GM23338 (cell line): ENCODE data around the gene LSM2. TPM values are rescaled to one million over a fixed set of nuclear protein-coding genes. Genes with fewer than 3 reads are reported as not detected.

Experiments
- ATAC-seq: fragments of 200-7000 bp; cut with Tn5 transposase; 3 replicates; pipeline ENCODE4 v1.9.1; 2020
- DNase-seq: peaks from one replicate; pipeline ENCODE4 v3.0.0-alpha.2; 2015; ENCODE audit warnings: low spot score
- H2AFZ ChIP-seq: fragments of 200-600 bp; sonication (generic); 2 replicates; pipeline ENCODE4 v1.8.0; 2016; ENCODE audit warnings: antibody characterized with exemption, mild to moderate bottlenecking, moderate library complexity
- H3F3A ChIP-seq: fragments of 200-600 bp; sonication (generic); replicated peaks from 2 replicates; pipeline ENCODE4 v1.8.0; 2017; ENCODE audit warnings: antibody characterized with exemption, mixed run types, low read depth
- H3K27ac ChIP-seq: fragments of 200-600 bp; sonication (generic); 2 replicates; pipeline ENCODE4 v1.6.1; 2016; ENCODE audit warnings: low read depth
- H3K27me3 ChIP-seq: fragments of 200-600 bp; sonication (generic); 2 replicates; pipeline ENCODE4 v1.8.0; 2016; ENCODE audit warnings: mild to moderate bottlenecking, mixed run types, moderate library complexity; ENCODE audit not compliant: insufficient read depth
- H3K36me3 ChIP-seq: fragments of 200-600 bp; sonication (generic); 2 replicates; pipeline ENCODE4 v1.8.0; 2016; ENCODE audit warnings: mild to moderate bottlenecking; ENCODE audit not compliant: insufficient read depth
- H3K4me1 ChIP-seq: fragments of 200-600 bp; sonication (generic); 2 replicates; pipeline ENCODE4 v1.8.0; 2016; ENCODE audit warnings: mild to moderate bottlenecking, moderate library complexity; ENCODE audit not compliant: insufficient read depth
- H3K4me2 ChIP-seq: fragments of 200-600 bp; sonication (generic); 2 replicates; pipeline ENCODE4 v1.7.1; 2017; ENCODE audit warnings: mixed run types
- H3K4me3 ChIP-seq: fragments of 200-600 bp; sonication (generic); 2 replicates; pipeline ENCODE4 v1.6.1; 2016; ENCODE audit warnings: mixed run types
- H3K79me2 ChIP-seq: fragments of 200-600 bp; sonication (generic); replicated peaks from 2 replicates; pipeline ENCODE4 v1.8.0; 2017; ENCODE audit warnings: mild to moderate bottlenecking; ENCODE audit not compliant: insufficient read depth
- H3K9me2 ChIP-seq: fragments of 200-600 bp; sonication (generic); 2 replicates; pipeline ENCODE4 v1.8.0; 2017; ENCODE audit not compliant: insufficient read depth
- H4K20me1 ChIP-seq: fragments of 200-600 bp; sonication (generic); replicated peaks from 2 replicates; pipeline ENCODE4 v1.8.0; 2017; ENCODE audit warnings: mild to moderate bottlenecking; ENCODE audit not compliant: insufficient read depth
- H3K27ac Mint-ChIP-seq: 2 replicates; pipeline ENCODE4 v1.8.0; 2020; ENCODE audit warnings: inconsistent platforms, mild to moderate bottlenecking, moderate library complexity, mixed read lengths
- H3K27me3 Mint-ChIP-seq: 3 replicates; pipeline ENCODE4 v1.8.0; 2022; ENCODE audit warnings: low read depth, mild to moderate bottlenecking, moderate library complexity, mixed read lengths, inconsistent platforms; ENCODE audit not compliant: insufficient read depth, poor library complexity
- H3K36me3 Mint-ChIP-seq: 3 replicates; pipeline ENCODE4 v1.8.0; 2021; ENCODE audit warnings: low read depth, mild to moderate bottlenecking, inconsistent platforms, moderate library complexity, mixed read lengths
- H3K4me1 Mint-ChIP-seq: 3 replicates; pipeline ENCODE4 v1.8.0; 2020; ENCODE audit warnings: mild to moderate bottlenecking, inconsistent platforms, mixed read lengths
- H3K4me3 Mint-ChIP-seq: 3 replicates; pipeline ENCODE4 v1.8.0; 2021; ENCODE audit warnings: moderate library complexity, mild to moderate bottlenecking, inconsistent platforms, mixed read lengths
- H3K9me3 Mint-ChIP-seq: 3 replicates; pipeline ENCODE4 v1.8.0; 2020; ENCODE audit warnings: moderate library complexity, mild to moderate bottlenecking, inconsistent platforms, mixed read lengths
- CREB1 ChIP-seq: fragments of 250-450 bp; sonication (Bioruptor Pico); IDR thresholded peaks from 2 replicates; pipeline ENCODE4 v1.5.0; 2020; ENCODE audit warnings: low read depth, mild to moderate bottlenecking, moderate library complexity
- EZH2 ChIP-seq: fragments of 200-600 bp; sonication (generic); IDR thresholded peaks from one replicate; pipeline ENCODE4 v1.8.0; 2017; ENCODE audit warnings: antibody characterized with exemption, mild to moderate bottlenecking, low read depth; ENCODE audit not compliant: unreplicated experiment
- EZH2phosphoT487 ChIP-seq: fragments of 200-600 bp; sonication (generic); IDR thresholded peaks from one replicate; pipeline ENCODE4 v1.8.1; 2018; ENCODE audit warnings: antibody characterized with exemption; ENCODE audit not compliant: unreplicated experiment
- JUNB ChIP-seq: IDR thresholded peaks from one replicate; pipeline ENCODE4 v1.6.1; 2016; ENCODE audit warnings: antibody characterized with exemption; ENCODE audit not compliant: unreplicated experiment
- POLR2AphosphoS5 ChIP-seq: IDR thresholded peaks from 2 replicates; pipeline ENCODE4 v1.6.1; 2016; ENCODE audit warnings: antibody characterized with exemption, low read depth
- STAT1 ChIP-seq: IDR thresholded peaks from one replicate; pipeline ENCODE4 v1.6.1; 2016; ENCODE audit warnings: antibody characterized with exemption; ENCODE audit not compliant: unreplicated experiment
- polyA plus RNA-seq: library from polyadenylated mRNA; unstranded; fragments of >200 nt; fragmentation: Nextera tagmentation; extraction: Ambion mirVana; gene quantifications from 2 replicates; pipeline ENCODE4 v1.2.1, GENCODE V29; 2016
- total RNA-seq: library from RNA; depleted of rRNA; stranded (reverse); fragments of >200 nt; shearing (Covaris generic); gene quantifications from 2 replicates; pipeline ENCODE4 v1.2.3, GENCODE V29; 2014
- TF ChIP-seq, protein P1 (sequence below): IDR thresholded peaks from one replicate; pipeline ENCODE4 v1.6.1; 2018; ENCODE audit warnings: antibody characterized with exemption; ENCODE audit not compliant: unreplicated experiment
- TF ChIP-seq, protein P2 (sequence below), 2 experiments: fragments of 200-600 bp in 1 of 2; sonication (generic) in 1 of 2; conservative IDR thresholded peaks; 2 replicates each; pipeline versions ENCODE4 v1.5.1 to v1.6.1; 2016 to 2017; ENCODE audit warnings: antibody characterized with exemption in 2 of 2, low read depth in 2 of 2, mild to moderate bottlenecking in 2 of 2, moderate library complexity in 1 of 2

The LSM2 gene
- total and polyA plus RNA-seq, 2 experiments from 2014 or later = 106 to 140 TPM

DNA sequence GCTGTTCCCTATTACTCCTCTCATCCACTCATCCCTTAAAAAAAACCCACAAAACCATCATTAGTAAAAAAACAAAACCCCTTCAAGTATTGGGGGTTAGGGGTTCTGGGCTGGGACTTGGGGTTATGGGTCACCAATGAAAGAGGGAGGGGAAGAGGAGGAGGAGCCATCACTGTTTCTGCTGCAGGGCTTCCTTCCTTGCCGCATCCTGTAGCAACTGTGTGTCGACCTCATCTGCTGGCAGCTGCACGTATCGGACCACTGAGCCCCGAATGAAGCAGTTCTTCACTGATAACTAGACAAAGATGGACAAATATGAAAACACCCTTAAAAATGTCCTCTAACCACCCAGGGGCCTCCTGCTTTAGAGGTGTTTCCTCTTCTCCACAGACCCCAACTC lies 9.2 kb downstream of the LSM2 start:
- H3K9me3 Mint-ChIP-seq = no peaks in the 10 kb centered on the region
- H3K27me3 Mint-ChIP-seq = peaks cover 8% of the 10 kb centered on the region
- TF ChIP-seq EZH2 = no peak
- TF ChIP-seq JUNB = no peak
- no peak for TF ChIP-seq CREB1 (CRISPR knock-in tag)
- TF ChIP-seq, protein P1, sequence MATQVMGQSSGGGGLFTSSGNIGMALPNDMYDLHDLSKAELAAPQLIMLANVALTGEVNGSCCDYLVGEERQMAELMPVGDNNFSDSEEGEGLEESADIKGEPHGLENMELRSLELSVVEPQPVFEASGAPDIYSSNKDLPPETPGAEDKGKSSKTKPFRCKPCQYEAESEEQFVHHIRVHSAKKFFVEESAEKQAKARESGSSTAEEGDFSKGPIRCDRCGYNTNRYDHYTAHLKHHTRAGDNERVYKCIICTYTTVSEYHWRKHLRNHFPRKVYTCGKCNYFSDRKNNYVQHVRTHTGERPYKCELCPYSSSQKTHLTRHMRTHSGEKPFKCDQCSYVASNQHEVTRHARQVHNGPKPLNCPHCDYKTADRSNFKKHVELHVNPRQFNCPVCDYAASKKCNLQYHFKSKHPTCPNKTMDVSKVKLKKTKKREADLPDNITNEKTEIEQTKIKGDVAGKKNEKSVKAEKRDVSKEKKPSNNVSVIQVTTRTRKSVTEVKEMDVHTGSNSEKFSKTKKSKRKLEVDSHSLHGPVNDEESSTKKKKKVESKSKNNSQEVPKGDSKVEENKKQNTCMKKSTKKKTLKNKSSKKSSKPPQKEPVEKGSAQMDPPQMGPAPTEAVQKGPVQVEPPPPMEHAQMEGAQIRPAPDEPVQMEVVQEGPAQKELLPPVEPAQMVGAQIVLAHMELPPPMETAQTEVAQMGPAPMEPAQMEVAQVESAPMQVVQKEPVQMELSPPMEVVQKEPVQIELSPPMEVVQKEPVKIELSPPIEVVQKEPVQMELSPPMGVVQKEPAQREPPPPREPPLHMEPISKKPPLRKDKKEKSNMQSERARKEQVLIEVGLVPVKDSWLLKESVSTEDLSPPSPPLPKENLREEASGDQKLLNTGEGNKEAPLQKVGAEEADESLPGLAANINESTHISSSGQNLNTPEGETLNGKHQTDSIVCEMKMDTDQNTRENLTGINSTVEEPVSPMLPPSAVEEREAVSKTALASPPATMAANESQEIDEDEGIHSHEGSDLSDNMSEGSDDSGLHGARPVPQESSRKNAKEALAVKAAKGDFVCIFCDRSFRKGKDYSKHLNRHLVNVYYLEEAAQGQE = no peak
- TF ChIP-seq STAT1 = no peak
- no peak for TF ChIP-seq EZH2phosphoT487
- TF ChIP-seq POLR2AphosphoS5 = no peak
- ATAC-seq = no peak
- H3K4me1 ChIP-seq = no peaks in the 10 kb centered on the region; the same call in 1 of the 2 replicates
- no peak overlapping the region for H2AFZ ChIP-seq
- no peak overlapping the region; the same call in 2 of the 3 replicates for H3K4me3 Mint-ChIP-seq
- H3F3A ChIP-seq = peaks cover 30% of the 10 kb centered on the region
- peaks cover 4% of the 10 kb centered on the region; the same call in 1 of the 2 replicates for H4K20me1 ChIP-seq
- no peak for DNase-seq
- H3K4me3 ChIP-seq = no peak overlapping the region
- H3K36me3 ChIP-seq = peaks cover 8% of the 10 kb centered on the region; the same call in 1 of the 2 replicates
- peaks cover 28% of the 10 kb centered on the region for H3K79me2 ChIP-seq
- peaks cover 6% of the 10 kb centered on the region for H3K4me1 Mint-ChIP-seq
- H3K27ac Mint-ChIP-seq = no peak overlapping the region
- H3K27me3 ChIP-seq = no peaks in the 10 kb centered on the region
- H3K4me2 ChIP-seq = no peak overlapping the region
- H3K27ac ChIP-seq = no peak overlapping the region
- H3K36me3 Mint-ChIP-seq = peaks cover 39% of the 10 kb centered on the region
- no peaks in the 10 kb centered on the region for H3K9me2 ChIP-seq

DNA sequence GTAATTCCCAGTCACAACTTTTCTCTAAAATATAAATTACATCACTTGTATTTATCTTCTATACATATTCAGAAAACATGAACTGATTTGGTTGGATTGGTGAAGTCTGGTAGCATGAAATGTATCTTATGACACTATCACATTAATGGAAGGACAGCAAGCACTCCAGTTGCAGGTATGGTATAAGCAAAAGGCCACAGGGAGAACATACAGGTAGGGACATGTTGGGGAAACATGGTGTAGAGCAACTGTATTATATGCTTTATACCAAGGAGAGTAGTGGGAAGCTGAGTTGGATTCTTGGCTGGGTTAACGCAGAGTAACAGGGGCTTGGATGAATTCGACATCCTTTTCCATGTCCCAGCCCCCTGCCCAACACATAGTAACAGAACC lies 9.8 kb downstream of the LSM2 start:
- Histone ChIP-seq H3F3A (peaks cover 31% of the 10 kb centered on the region), H3K4me3 (no peak overlapping the region), H3K27me3 (no peaks in the 10 kb centered on the region), H3K79me2 (peaks cover 28% of the 10 kb centered on the region), H3K9me2 (no peaks in the 10 kb centered on the region), H3K36me3 (peaks cover 8% of the 10 kb centered on the region; the same call in 1 of the 2 replicates), H3K27ac (0 out of 2 replicates have a peak overlapping the region, but pooled peaks have one; percentile 74), H4K20me1 (peaks cover 4% of the 10 kb centered on the region; the same call in 1 of the 2 replicates), H3K4me1 (no peaks in the 10 kb centered on the region; the same call in 1 of the 2 replicates), H2AFZ (no peak overlapping the region), H3K4me2 (no peak overlapping the region)
- 0 out of 2 replicates have a peak, but pooled peaks have one; percentile 6 for TF ChIP-seq POLR2AphosphoS5
- TF ChIP-seq, protein P2, sequence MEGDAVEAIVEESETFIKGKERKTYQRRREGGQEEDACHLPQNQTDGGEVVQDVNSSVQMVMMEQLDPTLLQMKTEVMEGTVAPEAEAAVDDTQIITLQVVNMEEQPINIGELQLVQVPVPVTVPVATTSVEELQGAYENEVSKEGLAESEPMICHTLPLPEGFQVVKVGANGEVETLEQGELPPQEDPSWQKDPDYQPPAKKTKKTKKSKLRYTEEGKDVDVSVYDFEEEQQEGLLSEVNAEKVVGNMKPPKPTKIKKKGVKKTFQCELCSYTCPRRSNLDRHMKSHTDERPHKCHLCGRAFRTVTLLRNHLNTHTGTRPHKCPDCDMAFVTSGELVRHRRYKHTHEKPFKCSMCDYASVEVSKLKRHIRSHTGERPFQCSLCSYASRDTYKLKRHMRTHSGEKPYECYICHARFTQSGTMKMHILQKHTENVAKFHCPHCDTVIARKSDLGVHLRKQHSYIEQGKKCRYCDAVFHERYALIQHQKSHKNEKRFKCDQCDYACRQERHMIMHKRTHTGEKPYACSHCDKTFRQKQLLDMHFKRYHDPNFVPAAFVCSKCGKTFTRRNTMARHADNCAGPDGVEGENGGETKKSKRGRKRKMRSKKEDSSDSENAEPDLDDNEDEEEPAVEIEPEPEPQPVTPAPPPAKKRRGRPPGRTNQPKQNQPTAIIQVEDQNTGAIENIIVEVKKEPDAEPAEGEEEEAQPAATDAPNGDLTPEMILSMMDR (conservative IDR thresholded peaks at IDR 0.05; ENCODE audit: low read depth in 2 of 2) = no peak
- peaks cover 41% of the 10 kb centered on the region for H3K36me3 Mint-ChIP-seq
- peaks cover 6% of the 10 kb centered on the region for H3K4me1 Mint-ChIP-seq
- DNase-seq = no peak
- H3K27ac Mint-ChIP-seq = no peak overlapping the region
- H3K4me3 Mint-ChIP-seq = no peak overlapping the region; the same call in 2 of the 3 replicates
- no peak for ATAC-seq
- H3K27me3 Mint-ChIP-seq = peaks cover 8% of the 10 kb centered on the region
- H3K9me3 Mint-ChIP-seq = no peaks in the 10 kb centered on the region
